GM12878 (cell line): Measurements from ENCODE around the gene MYO1E.

Experiments used
- ASH2L ChIP-seq: fragments of 300-600, 200-600 bp; sonication (generic); IDR thresholded peaks from 2 replicates; pipeline ENCODE4 v1.6.1; 2017; ENCODE audit warnings: low read depth, mild to moderate bottlenecking, borderline replicate concordance
- CBX5 ChIP-seq: sonication (generic); IDR thresholded peaks from 2 replicates; pipeline ENCODE4 v1.6.1; 2016; ENCODE audit warnings: low read depth, moderate library complexity, mild to moderate bottlenecking, inconsistent platforms
- CHD1 ChIP-seq: IDR thresholded peaks from 2 replicates; pipeline ENCODE4 v1.6.1; 2012; ENCODE audit warnings: low read depth, low read length, improper control_type of control experiment
- EP300 ChIP-seq, 2 experiments: fragments of 150-350 bp in 1 of 2; IDR thresholded peaks; 2 replicates each; pipeline ENCODE4 v1.6.1; 2011 to 2012; ENCODE audit warnings: low read depth in 2 of 2, low read length in 2 of 2, borderline replicate concordance in 1 of 2, improper control_type of control experiment in 1 of 2, inconsistent platforms in 1 of 2; ENCODE audit not compliant: control insufficient read depth in 1 of 2
- FOXM1 ChIP-seq: IDR thresholded peaks from 2 replicates; pipeline ENCODE4 v1.6.1; 2012; ENCODE audit warnings: low read depth, mild to moderate bottlenecking, inconsistent platforms, low read length, moderate library complexity
- TF ChIP-seq, protein P1 (sequence below), 3 experiments: IDR thresholded peaks in 2 of 3; conservative IDR thresholded peaks in 1 of 3; 2 replicates each; pipeline ENCODE4 v1.5.1; 2011; ENCODE audit warnings: low read depth in 3 of 3, low read length in 3 of 3, mild to moderate bottlenecking in 3 of 3, control low read depth in 2 of 3, moderate library complexity in 2 of 3, inconsistent platforms in 1 of 3, mixed read lengths in 1 of 3; ENCODE audit not compliant: control insufficient read depth in 2 of 3, insufficient read depth in 1 of 3; ENCODE audit errors: extremely low read depth in 1 of 3

DNA sequence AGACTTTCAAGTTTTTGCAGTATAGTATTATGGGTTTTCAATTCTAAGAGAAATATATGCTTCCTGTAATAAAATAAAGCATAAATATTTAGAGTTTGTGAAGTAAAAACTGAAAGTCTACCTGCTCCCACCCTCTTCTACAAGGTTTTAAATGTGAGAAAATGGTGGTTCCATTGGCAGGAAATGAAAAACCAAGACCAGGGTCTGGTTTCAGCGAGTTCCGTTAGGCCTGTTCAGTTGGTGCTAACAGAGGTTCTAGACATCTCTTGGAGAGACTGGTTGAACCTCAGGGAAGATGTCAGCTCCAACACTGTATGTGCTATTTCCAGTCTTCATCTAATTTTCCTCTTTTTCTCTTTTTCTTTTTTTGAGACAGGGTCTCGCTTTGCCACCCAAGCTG, 11.8 kb upstream of the MYO1E start:
- TF ChIP-seq, protein P1, sequence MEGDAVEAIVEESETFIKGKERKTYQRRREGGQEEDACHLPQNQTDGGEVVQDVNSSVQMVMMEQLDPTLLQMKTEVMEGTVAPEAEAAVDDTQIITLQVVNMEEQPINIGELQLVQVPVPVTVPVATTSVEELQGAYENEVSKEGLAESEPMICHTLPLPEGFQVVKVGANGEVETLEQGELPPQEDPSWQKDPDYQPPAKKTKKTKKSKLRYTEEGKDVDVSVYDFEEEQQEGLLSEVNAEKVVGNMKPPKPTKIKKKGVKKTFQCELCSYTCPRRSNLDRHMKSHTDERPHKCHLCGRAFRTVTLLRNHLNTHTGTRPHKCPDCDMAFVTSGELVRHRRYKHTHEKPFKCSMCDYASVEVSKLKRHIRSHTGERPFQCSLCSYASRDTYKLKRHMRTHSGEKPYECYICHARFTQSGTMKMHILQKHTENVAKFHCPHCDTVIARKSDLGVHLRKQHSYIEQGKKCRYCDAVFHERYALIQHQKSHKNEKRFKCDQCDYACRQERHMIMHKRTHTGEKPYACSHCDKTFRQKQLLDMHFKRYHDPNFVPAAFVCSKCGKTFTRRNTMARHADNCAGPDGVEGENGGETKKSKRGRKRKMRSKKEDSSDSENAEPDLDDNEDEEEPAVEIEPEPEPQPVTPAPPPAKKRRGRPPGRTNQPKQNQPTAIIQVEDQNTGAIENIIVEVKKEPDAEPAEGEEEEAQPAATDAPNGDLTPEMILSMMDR (IDR thresholded peaks at IDR 0.05 in 2 of 3, conservative IDR thresholded peaks at IDR 0.05 in 1 of 3; ENCODE audit: control insufficient read depth in 2 of 3, extremely low read depth in 1 of 3, insufficient read depth in 1 of 3, low read depth in 3 of 3, low read length in 3 of 3): no peak
- TF ChIP-seq ASH2L (no peak), FOXM1 (no peak), CBX5 (no peak), CHD1 (no peak), EP300 (IDR thresholded peaks at IDR 0.05; ENCODE audit: borderline replicate concordance in 1 of 2, control insufficient read depth in 1 of 2, low read depth in 2 of 2, low read length in 2 of 2) (no peak)
